K562 (cell line): ENCODE data around the gene VWF.

Experiments
- CBFB ChIP-seq: sonication (generic); formaldehyde crosslinking; IDR thresholded peaks from 2 replicates; pipeline ENCODE4 v1.4.0; 2020; ENCODE audit warnings: mild to moderate bottlenecking, missing genetic modification reagents
- CTCF ChIP-seq, 3 experiments: IDR thresholded peaks in 2 of 3; conservative IDR thresholded peaks in 1 of 3; 2 replicates each; pipeline ENCODE4 v1.5.1; 2011 to 2012; ENCODE audit warnings: low read length in 3 of 3, mild to moderate bottlenecking in 3 of 3, control low read depth in 2 of 3, improper control_type of control experiment in 1 of 3, inconsistent platforms in 1 of 3, low read depth in 1 of 3, mixed read lengths in 1 of 3, moderate library complexity in 1 of 3; ENCODE audit not compliant: insufficient read depth in 2 of 3
- EP300 ChIP-seq: IDR thresholded peaks from 2 replicates; pipeline ENCODE4 v1.6.1; 2012; ENCODE audit warnings: low read length, improper control_type of control experiment
- HNRNPK ChIP-seq: fragments of 200-400 bp; formaldehyde crosslinking; IDR thresholded peaks from one replicate; pipeline ENCODE4 v1.6.1; 2018; ENCODE audit warnings: mild to moderate bottlenecking, low read depth, low read length; ENCODE audit not compliant: poor library complexity, severe bottlenecking
- JUND ChIP-seq, 2 experiments: IDR thresholded peaks; 2 replicates in 1 of 2; 3 replicates in 1 of 2; pipeline ENCODE4 v1.6.1; 2011; ENCODE audit warnings: borderline replicate concordance in 2 of 2, low read depth in 2 of 2, low read length in 2 of 2, improper control_type of control experiment in 1 of 2, missing biosample characterization in 1 of 2, missing genetic modification characterization in 1 of 2, missing genetic modification reagents in 1 of 2
- POLR2A ChIP-seq: fragments of 450-650 bp; conservative IDR thresholded peaks from 2 replicates; pipeline ENCODE4 v1.6.1; 2016
- POLR2AphosphoS5 ChIP-seq: IDR thresholded peaks from 2 replicates; pipeline ENCODE4 v1.6.1; 2011; ENCODE audit warnings: mild to moderate bottlenecking, low read depth, low read length, moderate library complexity; ENCODE audit not compliant: control insufficient read depth, insufficient read depth
- RCOR1 ChIP-seq, 2 experiments: IDR thresholded peaks; 2 replicates each; pipeline ENCODE4 v1.6.1; 2012; ENCODE audit warnings: low read depth in 2 of 2, low read length in 2 of 2, borderline replicate concordance in 1 of 2, improper control_type of control experiment in 1 of 2
- TAF1 ChIP-seq: IDR thresholded peaks from 2 replicates; pipeline ENCODE4 v1.6.1; 2011; ENCODE audit warnings: mild to moderate bottlenecking, low read length, moderate library complexity; ENCODE audit not compliant: insufficient read depth, control insufficient read depth, severe bottlenecking; ENCODE audit errors: extremely low read depth
- TRIM24 ChIP-seq, 2 experiments: fragments of 450-650 bp; IDR thresholded peaks; 2 replicates each; pipeline ENCODE4 v1.6.1; 2016
- ZNF253 ChIP-seq: fragments of 250-450 bp; sonication (Bioruptor Pico); conservative IDR thresholded peaks from 2 replicates; pipeline ENCODE4 v1.6.1; 2021; ENCODE audit warnings: mild to moderate bottlenecking
- ZNF384 ChIP-seq: IDR thresholded peaks from 2 replicates; pipeline ENCODE4 v1.6.1; 2012; ENCODE audit warnings: low read depth, low read length, improper control_type of control experiment
- ZNF76 ChIP-seq: fragments of 250-450 bp; sonication (Bioruptor Pico); IDR thresholded peaks from 2 replicates; pipeline ENCODE4 v1.4.0; 2020; ENCODE audit warnings: mild to moderate bottlenecking, moderate library complexity, borderline replicate concordance

DNA sequence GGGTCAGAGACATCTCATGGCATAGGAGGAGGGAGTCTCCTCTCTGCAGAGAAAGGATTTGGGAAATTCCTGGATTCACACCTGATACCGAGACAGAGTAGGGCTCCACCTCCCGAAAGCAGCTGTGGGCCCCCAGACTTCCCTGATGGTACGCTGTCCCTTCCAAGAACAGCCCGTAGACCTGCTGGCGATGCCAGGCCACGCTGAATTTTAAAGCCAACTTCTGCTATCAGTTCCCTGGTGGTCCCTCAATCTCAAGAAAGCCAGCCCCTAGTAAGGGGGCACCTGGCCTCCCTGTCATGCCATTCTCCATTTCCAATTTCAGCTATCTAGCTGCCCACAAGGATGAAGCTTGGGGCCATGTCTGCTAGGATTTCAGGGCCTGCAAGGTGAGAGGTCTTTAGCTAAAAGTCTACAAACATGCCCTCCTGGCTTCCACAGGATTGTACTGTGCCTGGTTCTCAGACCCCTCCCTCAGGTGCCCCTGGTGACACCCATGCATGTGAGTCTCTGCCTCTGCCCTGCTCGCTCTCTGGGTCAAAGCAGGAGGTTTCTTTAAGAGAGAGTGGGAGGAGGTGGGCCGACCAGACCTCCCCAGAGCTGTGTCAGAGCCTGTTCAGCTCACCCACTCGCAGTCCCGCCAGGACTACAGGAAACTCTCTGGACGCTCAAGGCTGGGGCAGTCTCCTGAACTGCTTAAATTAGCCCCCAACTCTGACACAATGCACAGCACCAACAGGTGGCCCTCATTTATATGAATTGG is 209.9 kb downstream of the VWF start:
- TF ChIP-seq HNRNPK (no peak), POLR2A (no peak), RCOR1 (IDR thresholded peaks at IDR 0.05; ENCODE audit: borderline replicate concordance in 1 of 2, low read depth in 2 of 2, low read length in 2 of 2) (no peak), ZNF253 (CRISPR knock-in tag) (no peak), TAF1 (no peak), ZNF384 (no peak), CTCF (IDR thresholded peaks at IDR 0.05 in 2 of 3, conservative IDR thresholded peaks at IDR 0.05 in 1 of 3; ENCODE audit: insufficient read depth in 2 of 3, low read depth in 1 of 3, low read length in 3 of 3) (no peak), EP300 (no peak), ZNF76 (no peak), CBFB (CRISPR knock-in tag) (no peak), JUND (IDR thresholded peaks at IDR 0.05; ENCODE audit: borderline replicate concordance, low read depth, low read length) (no peak), JUND (tag; IDR thresholded peaks at IDR 0.05; ENCODE audit: borderline replicate concordance, low read depth, low read length) (no peak), POLR2AphosphoS5 (no peak), TRIM24 (IDR thresholded peaks at IDR 0.05) (no peak)
